ENCODE measurements around the gene FGFR2. TPM values are rescaled to one million over a fixed set of nuclear protein-coding genes. Genes with fewer than 3 reads are reported as not detected.

FGFR2 gene
- total and polyA plus RNA-seq, 2 donors (not counting 3 experiments of a cell fraction or from before 2014, with no cell fraction given), result 0.06 TPM; not detected in 1

GRCh38 chr10:121497513-121498470 is 100.5 kb downstream of the FGFR2 start:
- peaks cover 5% of the 10 kb centered on the region for H3K4me1 ChIP-seq (ENCODE audit: control insufficient read depth, extremely low read depth, insufficient read depth, low read length)
- BruUV-seq (replicated peaks), result no TSS peak
- no peak overlapping the region for H3K4me2 ChIP-seq (ENCODE audit: insufficient read depth, low read length)
- no peak for TF ChIP-seq EZH2 (IDR thresholded peaks at IDR 0.05; ENCODE audit: borderline replicate concordance, low read depth, low read length, severe bottlenecking)
- H3K79me2 ChIP-seq (ENCODE audit: control insufficient read depth, insufficient read depth, low read length), result no peaks in the 10 kb centered on the region
- H3K27ac ChIP-seq (ENCODE audit: insufficient read depth, low read depth, low read length), result no peak overlapping the region
- dilution Hi-C loops (cut with MboI; ENCODE audit: extremely low pct_ligation_motif_present, low sequenced_read_pairs) (no loop called here), intact Hi-C loops (cut with micrococcal nuclease) (no loop called here)
- POLR2A ChIA-PET, result no interaction called here
- no peaks in the 10 kb centered on the region for H3K36me3 ChIP-seq (ENCODE audit: control insufficient read depth in 2 of 2, extremely low read depth in 1 of 2, insufficient read depth in 2 of 2, low read length in 2 of 2)
- FAIRE-seq, result no peak
- no peaks in the 10 kb centered on the region for H4K20me1 ChIP-seq (replicated peaks; ENCODE audit: control insufficient read depth, extremely low read depth, insufficient read depth, low read length)
- H3K9me1 ChIP-seq (replicated peaks; ENCODE audit: control insufficient read depth, extremely low read depth, insufficient read depth, low read length), result no peaks in the 10 kb centered on the region
- H3K27me3 ChIP-seq (ENCODE audit: control insufficient read depth in 2 of 2, insufficient read depth in 2 of 2, low read length in 2 of 2), result no peaks in the 10 kb centered on the region
- no peak overlapping the region for H3K9ac ChIP-seq (replicated peaks; ENCODE audit: extremely low read depth, insufficient read depth, low read length)
- no peak for DNase-seq (ENCODE audit: low read depth, low spot score)
- H3K4me3 ChIP-seq (replicated peaks in 1 of 3; ENCODE audit: insufficient read depth in 1 of 3, low read depth in 1 of 3, low read length in 3 of 3), result no peak overlapping the region
- H2AFZ ChIP-seq (ENCODE audit: low read depth, low read length), result no peak overlapping the region
- no peaks in the 10 kb centered on the region for H3K9me3 ChIP-seq (replicated peaks; ENCODE audit: control insufficient read depth, insufficient read depth, low read length)
- CTCF ChIA-PET, result no interaction called here

- CTCF ChIA-PET, result no interaction called here
These were observed 102.5 kb downstream of the FGFR2 start for GRCh38 chr10:121495719-121496118.

More at GRCh38 chr10:121495719-121496118, 102.5 kb downstream of the FGFR2 start:
- peaks cover 5% of the 10 kb centered on the region for H3K4me1 ChIP-seq (ENCODE audit: control insufficient read depth, extremely low read depth, insufficient read depth, low read length)
- H3K27me3 ChIP-seq (ENCODE audit: control insufficient read depth in 2 of 2, insufficient read depth in 2 of 2, low read length in 2 of 2), result no peaks in the 10 kb centered on the region
- H3K9me3 ChIP-seq (replicated peaks; ENCODE audit: control insufficient read depth, insufficient read depth, low read length), result no peaks in the 10 kb centered on the region
- DNase-seq (ENCODE audit: low read depth, low spot score) (no peak), FAIRE-seq (no peak)
- H3K9me1 ChIP-seq (replicated peaks; ENCODE audit: control insufficient read depth, extremely low read depth, insufficient read depth, low read length), result no peaks in the 10 kb centered on the region
- no peak overlapping the region for H3K4me2 ChIP-seq (ENCODE audit: insufficient read depth, low read length)
- H3K79me2 ChIP-seq (ENCODE audit: control insufficient read depth, insufficient read depth, low read length), result no peaks in the 10 kb centered on the region
- no peak for TF ChIP-seq GATA2 (IDR thresholded peaks at IDR 0.05; ENCODE audit: insufficient read depth, insufficient read length, low read depth, low read length)
- no peak for TF ChIP-seq CTCF (IDR thresholded peaks at IDR 0.05; ENCODE audit: extremely low read depth in 1 of 2, insufficient read depth in 1 of 2, low read depth in 1 of 2, low read length in 2 of 2)
- TF ChIP-seq EZH2 (IDR thresholded peaks at IDR 0.05; ENCODE audit: borderline replicate concordance, low read depth, low read length, severe bottlenecking), result no peak
- no peak for TF ChIP-seq POLR2AphosphoS5 (IDR thresholded peaks at IDR 0.05; ENCODE audit: insufficient read depth, low read depth, low read length)
- no TSS peak for BruUV-seq (replicated peaks)
- POLR2A ChIA-PET, result no interaction called here
- intact Hi-C loops (cut with micrococcal nuclease), result no loop called here
- no peak overlapping the region for H3K27ac ChIP-seq (ENCODE audit: insufficient read depth, low read depth, low read length)
- dilution Hi-C loops (cut with MboI; ENCODE audit: extremely low pct_ligation_motif_present, low sequenced_read_pairs), result no loop called here
- no peaks in the 10 kb centered on the region for H4K20me1 ChIP-seq (replicated peaks; ENCODE audit: control insufficient read depth, extremely low read depth, insufficient read depth, low read length)
- no peak overlapping the region for H2AFZ ChIP-seq (ENCODE audit: low read depth, low read length)
- H3K36me3 ChIP-seq (ENCODE audit: control insufficient read depth in 2 of 2, extremely low read depth in 1 of 2, insufficient read depth in 2 of 2, low read length in 2 of 2), result no peaks in the 10 kb centered on the region
- H3K4me3 ChIP-seq (replicated peaks in 1 of 3; ENCODE audit: insufficient read depth in 1 of 3, low read depth in 1 of 3, low read length in 3 of 3), result no peak overlapping the region
- no peak overlapping the region for H3K9ac ChIP-seq (replicated peaks; ENCODE audit: extremely low read depth, insufficient read depth, low read length)
